ENCODE data around the gene TNFAIP1.

Gene TNFAIP1

DNA sequence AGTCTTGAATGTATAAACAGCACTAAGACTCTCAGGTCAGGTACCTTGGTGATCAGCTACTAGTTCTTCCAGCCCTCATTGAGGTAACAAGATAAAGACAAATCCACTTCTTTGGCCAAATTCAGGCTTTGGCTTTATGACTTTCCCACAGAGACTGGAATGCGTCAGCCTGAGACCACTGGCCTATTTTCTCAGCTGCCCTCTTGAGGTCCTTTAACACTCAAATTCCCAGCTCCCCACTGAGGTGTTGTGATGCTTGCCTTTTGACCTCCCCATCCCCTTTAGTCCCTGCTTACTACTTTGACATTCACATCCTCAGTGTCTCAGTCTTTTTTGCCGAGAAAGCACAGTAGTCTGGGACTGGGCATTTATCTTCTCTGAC, 10.6 kb downstream of the TNFAIP1 start:
- DNase-seq = no peak

DNA sequence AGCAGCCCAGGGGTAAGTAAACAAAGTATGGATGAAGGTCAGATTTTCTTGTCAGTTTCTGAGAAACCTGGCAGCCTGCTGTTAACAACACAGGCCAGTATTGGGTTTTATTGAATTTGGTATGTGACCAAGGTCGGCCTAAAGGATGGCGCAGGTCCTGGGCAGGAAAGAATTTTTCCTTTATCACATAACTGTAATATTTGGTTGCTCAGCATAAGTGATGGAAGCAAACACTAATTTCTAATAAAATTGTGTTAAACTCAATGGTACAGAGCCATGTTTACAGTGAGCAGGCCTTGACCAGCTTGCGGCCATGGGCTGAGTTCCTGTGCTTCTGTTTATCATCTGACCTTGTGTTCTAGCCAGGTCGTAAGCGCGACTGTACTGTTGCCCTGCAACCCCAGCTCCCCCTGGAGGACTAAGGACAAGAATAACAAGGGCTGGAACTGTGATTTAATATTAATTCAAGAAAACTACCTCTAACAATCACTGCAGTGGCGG, 11.2 kb downstream of the TNFAIP1 start:
- DNase-seq = no peak

GRCh38 chr17:28347261-28347891, 11.8 kb downstream of the TNFAIP1 start:
- DNase-seq = no peak

- DNase-seq = no peak
Observed at GRCh38 chr17:28348979-28349378, 13.4 kb downstream of the TNFAIP1 start.

- DNase-seq = no peak
Observed at GRCh38 chr17:28350271-28350670, 14.7 kb downstream of the TNFAIP1 start.

GRCh38 chr17:28357061-28357900, 21.7 kb downstream of the TNFAIP1 start, which contains the start of gene POLDIP2:
Gene POLDIP2, minus strand, starts transcription at chr17:28357527. Its CDS starts 79 bp downstream, at chr17:28357448.
- DNase-seq = peak; percentile 96

GRCh38 chr17:28357901-28358197, 22.3 kb downstream of the TNFAIP1 start:
- no peak for DNase-seq

DNA sequence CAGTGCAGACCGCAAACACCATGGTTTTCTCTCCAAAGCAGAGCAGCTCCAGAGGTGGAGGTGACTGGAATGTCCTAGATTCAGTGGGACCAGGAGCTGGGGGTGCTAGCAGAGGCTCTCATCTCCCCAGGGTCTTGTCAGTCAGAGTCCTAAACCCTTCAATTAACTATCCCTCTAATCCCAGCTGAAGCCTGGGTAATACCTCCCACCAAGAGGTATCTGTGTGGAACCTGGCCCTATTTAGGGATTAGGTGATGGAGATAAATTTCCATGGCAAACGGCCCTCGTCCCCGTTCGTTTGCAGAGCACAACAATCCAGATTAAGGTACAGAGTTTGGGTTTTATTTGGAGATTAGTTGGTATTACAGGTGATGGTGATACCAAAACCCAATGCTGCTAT, 27.6 kb downstream of the TNFAIP1 start:
- no peak for DNase-seq

- DNase-seq = no peak
Observed at GRCh38 chr17:28363776-28364650, 28.5 kb downstream of the TNFAIP1 start.

DNA sequence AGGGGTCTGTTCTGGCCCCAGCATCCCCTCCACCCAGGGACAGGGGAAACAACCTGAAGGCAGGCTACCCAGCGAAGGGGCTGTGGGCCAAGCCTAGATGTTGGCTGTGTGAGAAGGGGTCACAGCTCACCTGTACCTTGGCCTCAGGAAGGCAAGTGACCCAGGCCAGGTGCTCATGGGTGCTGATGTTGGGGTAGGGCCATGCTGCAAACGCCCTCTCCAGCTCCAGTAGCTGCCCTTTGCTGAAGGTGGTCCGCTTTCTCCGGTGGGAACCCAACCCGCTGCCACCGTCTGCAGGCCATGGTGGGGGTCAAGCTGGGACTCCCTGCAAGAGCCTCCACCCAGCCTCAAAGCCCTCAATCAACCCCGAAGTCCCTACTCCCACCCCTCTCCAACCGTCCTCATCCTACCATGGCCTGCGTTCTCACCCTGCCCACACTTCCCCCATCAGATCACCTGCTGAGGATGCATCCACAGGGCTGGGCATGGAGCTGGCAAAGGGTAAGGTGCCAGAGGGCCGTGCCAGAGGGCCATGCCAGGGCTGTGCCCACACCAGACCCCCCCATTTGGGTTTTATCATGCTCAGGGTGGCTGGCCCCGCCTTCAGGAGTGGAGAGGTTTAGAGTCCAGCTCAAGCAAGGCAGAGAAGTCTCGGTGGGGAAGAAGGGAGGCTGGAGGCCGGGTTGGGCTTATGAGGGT, 29.3 kb downstream of the TNFAIP1 start, which contains the start of gene SEBOX:
Gene SEBOX (minus strand): TSS at position 535 of the 699 bp plus-strand sequence. CDS start 48 bp downstream, at position 487.
- DNase-seq = no peak

DNA sequence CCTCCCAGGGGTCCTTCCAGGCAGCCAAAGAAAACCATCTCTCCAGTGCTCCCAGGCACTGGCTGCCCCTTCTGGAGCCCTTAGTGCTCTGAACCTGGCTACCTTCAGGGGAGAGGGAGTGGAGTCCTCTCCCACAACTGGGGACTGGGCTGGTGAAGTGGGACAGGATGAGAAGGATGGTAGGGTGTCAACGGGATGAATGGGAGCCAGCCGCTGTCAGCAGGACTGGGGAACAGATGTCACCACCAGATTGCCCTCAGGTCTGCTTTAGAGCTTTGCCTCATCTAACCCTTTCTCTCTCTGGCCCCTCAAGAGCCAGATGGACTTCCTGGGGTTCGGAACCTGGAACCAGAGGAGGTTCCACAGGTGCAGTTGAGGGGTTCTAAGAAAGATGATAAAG, 29.9 kb downstream of the TNFAIP1 start:
- no peak for DNase-seq

DNA sequence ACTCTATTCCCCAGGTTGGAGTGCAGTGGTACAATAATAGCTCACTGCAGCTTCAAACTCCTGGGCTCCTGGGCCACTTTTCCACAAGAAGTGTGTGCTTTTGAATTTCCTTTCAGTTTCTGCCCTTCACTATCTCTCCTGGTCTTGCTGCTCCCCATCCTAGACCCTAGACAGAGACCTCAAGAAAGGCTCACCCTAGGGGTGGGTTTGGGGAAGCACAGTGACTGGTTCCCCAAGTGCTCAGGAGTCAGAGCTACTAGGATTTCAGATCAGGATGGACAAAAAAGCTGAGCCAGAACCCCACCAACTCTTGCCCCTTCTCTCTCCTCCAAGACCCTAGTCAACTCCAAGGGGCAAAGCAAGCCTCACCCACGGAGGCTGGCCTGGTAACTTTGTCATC, 31.0 kb downstream of the TNFAIP1 start:
- no peak for DNase-seq

DNA sequence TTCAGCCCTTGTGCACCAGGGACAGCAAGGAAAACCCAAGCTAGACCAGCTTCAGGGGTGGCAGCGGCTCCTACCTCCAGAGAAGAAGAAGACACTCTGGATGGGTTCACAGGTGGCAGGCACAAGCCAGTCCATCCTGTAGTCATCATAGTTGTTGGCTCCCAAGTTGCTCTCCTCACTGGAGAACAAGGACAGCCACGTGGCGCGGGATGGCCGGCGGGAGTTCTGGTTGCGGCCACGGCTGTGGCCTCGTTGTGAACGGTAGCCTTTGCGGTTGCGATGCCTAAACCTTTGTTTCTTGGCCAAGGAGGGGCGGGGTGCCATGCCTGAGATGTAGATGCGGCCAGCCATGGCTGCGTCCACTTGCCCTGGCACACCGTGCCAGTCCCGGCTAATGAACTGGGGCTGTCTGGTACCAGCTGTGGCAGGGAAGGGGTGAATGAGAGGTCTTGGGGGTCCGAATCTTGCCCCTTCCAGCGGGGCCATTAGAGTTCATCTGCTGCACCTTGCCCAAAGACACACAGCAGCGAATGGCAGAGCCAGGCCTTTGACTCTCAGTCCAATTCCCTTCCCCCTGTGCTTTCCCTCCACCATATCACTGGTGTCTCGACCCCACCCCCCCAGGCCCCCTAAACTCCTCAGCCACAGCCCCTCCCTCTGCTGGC, 32.2 kb downstream of the TNFAIP1 start:
- DNase-seq = no peak

GRCh38 chr17:28368306-28368831, 32.8 kb downstream of the TNFAIP1 start:
- DNase-seq = no peak

- no peak for DNase-seq
Observed at GRCh38 chr17:28368915-28369683, 33.5 kb downstream of the TNFAIP1 start.

DNA sequence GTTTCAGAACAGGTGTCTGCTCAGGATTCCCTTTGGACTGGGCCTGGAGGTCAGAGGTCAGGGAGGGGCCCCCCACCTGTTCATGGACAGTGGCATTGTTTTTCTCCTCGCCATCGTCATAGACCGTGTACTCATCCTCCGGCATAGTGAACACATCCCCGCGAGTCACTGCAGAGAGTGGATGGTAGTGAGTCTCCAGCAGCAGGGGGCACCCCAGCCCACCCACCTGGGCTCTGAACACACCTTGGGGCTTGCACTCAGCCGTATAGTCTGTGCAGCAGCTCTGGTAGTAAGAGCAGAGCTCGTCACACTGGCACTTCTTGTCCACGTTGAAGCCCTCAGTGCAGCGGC, 34.1 kb downstream of the TNFAIP1 start:
- DNase-seq = no peak

GRCh38 chr17:28370035-28370743, 34.6 kb downstream of the TNFAIP1 start, which contains the start of gene VTN:
Gene VTN, minus strand, starts transcription at chr17:28370307. Its CDS starts 104 bp downstream, at chr17:28370203.
- no peak for DNase-seq

GRCh38 chr17:28370744-28371103, 35.2 kb downstream of the TNFAIP1 start:
- DNase-seq = no peak

GRCh38 chr17:28371245-28372202, 36.0 kb downstream of the TNFAIP1 start, which contains the start of gene SARM1:
Gene SARM1, plus strand, starts transcription at chr17:28371694. Its CDS starts 339 bp downstream, at chr17:28372033.
- DNase-seq = peak; percentile 88
